Mesothelial cell of epicardium (in vitro differentiated cells): ENCODE results near the gene GRID2. TPM values are rescaled to one million over a fixed set of nuclear protein-coding genes. Genes with fewer than 3 reads are reported as not detected.

Experiments used
- DNase-seq, 2 experiments: peaks; one replicate each; pipeline ENCODE4 v3.0.0; 2021; ENCODE audit warnings: low spot score in 2 of 2; ENCODE audit not compliant: unreplicated experiment in 2 of 2
- H3K27ac Mint-ChIP-seq: 2 replicates; pipeline ENCODE4 v1.8.0; 2021; ENCODE audit warnings: mixed read lengths
- H3K27me3 Mint-ChIP-seq: 2 replicates; pipeline ENCODE4 v1.8.0; 2021; ENCODE audit warnings: low read depth, mixed read lengths
- H3K36me3 Mint-ChIP-seq: 2 replicates; pipeline ENCODE4 v1.8.0; 2021; ENCODE audit warnings: mixed read lengths
- H3K4me1 Mint-ChIP-seq: 2 replicates; pipeline ENCODE4 v1.8.0; 2021; ENCODE audit warnings: mixed read lengths
- H3K4me3 Mint-ChIP-seq: 2 replicates; pipeline ENCODE4 v1.8.0; 2021; ENCODE audit warnings: mild to moderate bottlenecking, moderate library complexity, mixed read lengths
- H3K9me3 Mint-ChIP-seq: 2 replicates; pipeline ENCODE4 v1.8.0; 2021; ENCODE audit warnings: mixed read lengths
- CTCF ChIP-seq: fragments of 200-600 bp; sonication (generic); IDR thresholded peaks from one replicate; pipeline ENCODE4 v1.5.0; 2021; ENCODE audit warnings: antibody characterized with exemption; ENCODE audit not compliant: unreplicated experiment
- total RNA-seq: library from RNA; stranded (reverse); gene quantifications from 3 replicates; pipeline ENCODE4 v1.2.1, GENCODE V29; 2021

Gene GRID2
- total RNA-seq, 1 donor from 2014 or later, result 3.1 TPM

GRCh38 chr4:93416344-93417128, 1112.8 kb downstream of the GRID2 start:
- no peak for TF ChIP-seq CTCF
- Mint-ChIP-seq H3K27ac (no peak overlapping the region), H3K9me3 (no peaks in the 10 kb centered on the region), H3K27me3 (peaks cover 2% of the 10 kb centered on the region), H3K36me3 (no peaks in the 10 kb centered on the region), H3K4me1 (peaks cover 7% of the 10 kb centered on the region), H3K4me3 (no peak overlapping the region)
- no peak for DNase-seq

- peaks cover 3% of the 10 kb centered on the region for H3K4me1 Mint-ChIP-seq
- no peaks in the 10 kb centered on the region for H3K27me3 Mint-ChIP-seq
- DNase-seq, result no peak
- no peaks in the 10 kb centered on the region for H3K36me3 Mint-ChIP-seq
- no peak overlapping the region for H3K27ac Mint-ChIP-seq
- H3K4me3 Mint-ChIP-seq, result no peak overlapping the region
- H3K9me3 Mint-ChIP-seq, result no peaks in the 10 kb centered on the region
- no peak for TF ChIP-seq CTCF
These were observed 1127.6 kb downstream of the GRID2 start for GRCh38 chr4:93431371-93431770.

- Mint-ChIP-seq H3K27me3 (no peaks in the 10 kb centered on the region), H3K36me3 (no peaks in the 10 kb centered on the region), H3K27ac (no peak overlapping the region), H3K9me3 (no peaks in the 10 kb centered on the region), H3K4me3 (no peak overlapping the region), H3K4me1 (peaks cover 2% of the 10 kb centered on the region)
- no peak for TF ChIP-seq CTCF
- no peak for DNase-seq
These were observed 1130.1 kb downstream of the GRID2 start for GRCh38 chr4:93433840-93434239.

- Mint-ChIP-seq H3K4me1 (peaks cover 2% of the 10 kb centered on the region), H3K36me3 (no peaks in the 10 kb centered on the region)
- TF ChIP-seq CTCF, result no peak
These were observed 1132.3 kb downstream of the GRID2 start for GRCh38 chr4:93436000-93436626.

GRCh38 chr4:93437991-93438390, 1134.2 kb downstream of the GRID2 start:
- Mint-ChIP-seq H3K36me3 (no peaks in the 10 kb centered on the region), H3K27ac (no peak overlapping the region), H3K4me1 (peaks cover 2% of the 10 kb centered on the region), H3K27me3 (no peaks in the 10 kb centered on the region), H3K4me3 (no peak overlapping the region), H3K9me3 (peaks cover 8% of the 10 kb centered on the region)
- DNase-seq, result no peak
- TF ChIP-seq CTCF, result no peak

More at GRCh38 chr4:93436000-93436626, 1132.3 kb downstream of the GRID2 start:
- H3K27ac Mint-ChIP-seq, result no peak overlapping the region
- peaks cover 8% of the 10 kb centered on the region for H3K9me3 Mint-ChIP-seq
- H3K4me3 Mint-ChIP-seq, result no peak overlapping the region
- no peak for DNase-seq
- no peaks in the 10 kb centered on the region for H3K27me3 Mint-ChIP-seq
